SK-N-SH (cell line): Measurements from ENCODE around the gene RHAG.

Experiments used
- CHD2 ChIP-seq: fragments of 150-350 bp; IDR thresholded peaks from 2 replicates; pipeline ENCODE4 v1.6.1; 2018; ENCODE audit warnings: low read length; ENCODE audit not compliant: partially characterized antibody
- ELF1 ChIP-seq: IDR thresholded peaks from 2 replicates; pipeline ENCODE4 v1.4.0; 2012
- GABPA ChIP-seq: IDR thresholded peaks from 2 replicates; pipeline ENCODE4 v1.4.0; 2012; ENCODE audit warnings: low read depth, mild to moderate bottlenecking
- MEF2A ChIP-seq: IDR thresholded peaks from 2 replicates; pipeline ENCODE4 v1.4.0; 2012; ENCODE audit warnings: low read depth, borderline replicate concordance
- POLR2AphosphoS5 ChIP-seq: IDR thresholded peaks from 2 replicates; pipeline ENCODE4 v1.6.1; 2012; ENCODE audit warnings: low read depth, low read length
- TCF12 ChIP-seq: IDR thresholded peaks from 2 replicates; pipeline ENCODE4 v1.4.0; 2012
- YY1 ChIP-seq: IDR thresholded peaks from 2 replicates; pipeline ENCODE4 v1.4.0; 2012; ENCODE audit warnings: low read depth, mild to moderate bottlenecking
- TF ChIP-seq, protein P1 (sequence below): fragments of 200-600 bp; sonication (generic); IDR thresholded peaks from 2 replicates; pipeline ENCODE4 v1.6.1; 2017; ENCODE audit warnings: antibody characterized with exemption, mild to moderate bottlenecking, moderate library complexity
- TF ChIP-seq, protein P2 (sequence below): IDR thresholded peaks from 2 replicates; pipeline ENCODE4; 2012
- TF ChIP-seq, protein P3 (sequence below): fragments of 150-350 bp; IDR thresholded peaks from 2 replicates; pipeline ENCODE4 v1.6.1; 2017; ENCODE audit warnings: antibody characterized with exemption, low read length, low read depth, borderline replicate concordance

DNA sequence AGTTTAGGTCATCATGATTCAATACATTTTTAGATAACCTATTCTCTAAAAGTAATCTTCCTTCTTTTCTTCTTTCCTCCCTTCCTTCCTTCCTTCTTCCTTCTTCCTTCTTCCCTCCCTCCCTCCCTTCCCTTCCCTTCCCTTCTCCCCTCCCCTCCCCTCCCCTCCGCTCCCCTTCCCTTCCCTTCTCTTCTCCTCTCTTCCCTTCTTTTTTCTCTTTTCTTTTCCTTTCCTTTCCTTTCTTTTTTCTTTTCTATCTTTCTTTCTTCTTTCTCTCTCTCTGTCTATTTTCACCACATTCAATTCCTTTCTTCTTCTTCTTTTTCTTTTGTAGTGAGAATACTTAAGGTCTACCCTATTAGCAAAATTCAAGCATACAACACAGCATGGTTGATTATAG, 17.3 kb upstream of the RHAG start:
- TF ChIP-seq, protein P1, sequence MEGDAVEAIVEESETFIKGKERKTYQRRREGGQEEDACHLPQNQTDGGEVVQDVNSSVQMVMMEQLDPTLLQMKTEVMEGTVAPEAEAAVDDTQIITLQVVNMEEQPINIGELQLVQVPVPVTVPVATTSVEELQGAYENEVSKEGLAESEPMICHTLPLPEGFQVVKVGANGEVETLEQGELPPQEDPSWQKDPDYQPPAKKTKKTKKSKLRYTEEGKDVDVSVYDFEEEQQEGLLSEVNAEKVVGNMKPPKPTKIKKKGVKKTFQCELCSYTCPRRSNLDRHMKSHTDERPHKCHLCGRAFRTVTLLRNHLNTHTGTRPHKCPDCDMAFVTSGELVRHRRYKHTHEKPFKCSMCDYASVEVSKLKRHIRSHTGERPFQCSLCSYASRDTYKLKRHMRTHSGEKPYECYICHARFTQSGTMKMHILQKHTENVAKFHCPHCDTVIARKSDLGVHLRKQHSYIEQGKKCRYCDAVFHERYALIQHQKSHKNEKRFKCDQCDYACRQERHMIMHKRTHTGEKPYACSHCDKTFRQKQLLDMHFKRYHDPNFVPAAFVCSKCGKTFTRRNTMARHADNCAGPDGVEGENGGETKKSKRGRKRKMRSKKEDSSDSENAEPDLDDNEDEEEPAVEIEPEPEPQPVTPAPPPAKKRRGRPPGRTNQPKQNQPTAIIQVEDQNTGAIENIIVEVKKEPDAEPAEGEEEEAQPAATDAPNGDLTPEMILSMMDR, result no peak
- TF ChIP-seq CHD2 (no peak), ELF1 (no peak), GABPA (no peak), POLR2AphosphoS5 (no peak), YY1 (no peak), MEF2A (no peak), TCF12 (no peak)
- TF ChIP-seq, protein P2, sequence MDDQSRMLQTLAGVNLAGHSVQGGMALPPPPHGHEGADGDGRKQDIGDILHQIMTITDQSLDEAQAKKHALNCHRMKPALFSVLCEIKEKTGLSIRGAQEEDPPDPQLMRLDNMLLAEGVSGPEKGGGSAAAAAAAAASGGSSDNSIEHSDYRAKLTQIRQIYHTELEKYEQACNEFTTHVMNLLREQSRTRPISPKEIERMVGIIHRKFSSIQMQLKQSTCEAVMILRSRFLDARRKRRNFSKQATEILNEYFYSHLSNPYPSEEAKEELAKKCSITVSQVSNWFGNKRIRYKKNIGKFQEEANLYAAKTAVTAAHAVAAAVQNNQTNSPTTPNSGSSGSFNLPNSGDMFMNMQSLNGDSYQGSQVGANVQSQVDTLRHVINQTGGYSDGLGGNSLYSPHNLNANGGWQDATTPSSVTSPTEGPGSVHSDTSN, result no peak
- TF ChIP-seq, protein P3, sequence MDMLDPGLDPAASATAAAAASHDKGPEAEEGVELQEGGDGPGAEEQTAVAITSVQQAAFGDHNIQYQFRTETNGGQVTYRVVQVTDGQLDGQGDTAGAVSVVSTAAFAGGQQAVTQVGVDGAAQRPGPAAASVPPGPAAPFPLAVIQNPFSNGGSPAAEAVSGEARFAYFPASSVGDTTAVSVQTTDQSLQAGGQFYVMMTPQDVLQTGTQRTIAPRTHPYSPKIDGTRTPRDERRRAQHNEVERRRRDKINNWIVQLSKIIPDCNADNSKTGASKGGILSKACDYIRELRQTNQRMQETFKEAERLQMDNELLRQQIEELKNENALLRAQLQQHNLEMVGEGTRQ, result no peak
